ENCODE results near the gene MRPS18A. TPM values are rescaled to one million over a fixed set of nuclear protein-coding genes. Genes with fewer than 3 reads are reported as not detected.

Gene MRPS18A
- total RNA-seq, 1 experiment from 2014 or later: 105 TPM

GRCh38 chr6:43648248-43648647 lies 39.3 kb downstream of the MRPS18A start:
- TF ChIP-seq EZH2phosphoT487 (IDR thresholded peaks at IDR 0.05; ENCODE audit: borderline replicate concordance, low read length) (no peak), EZH2 (IDR thresholded peaks at IDR 0.05; ENCODE audit: low read length, unreplicated experiment) (no peak)
- TF ChIP-seq, protein P1, sequence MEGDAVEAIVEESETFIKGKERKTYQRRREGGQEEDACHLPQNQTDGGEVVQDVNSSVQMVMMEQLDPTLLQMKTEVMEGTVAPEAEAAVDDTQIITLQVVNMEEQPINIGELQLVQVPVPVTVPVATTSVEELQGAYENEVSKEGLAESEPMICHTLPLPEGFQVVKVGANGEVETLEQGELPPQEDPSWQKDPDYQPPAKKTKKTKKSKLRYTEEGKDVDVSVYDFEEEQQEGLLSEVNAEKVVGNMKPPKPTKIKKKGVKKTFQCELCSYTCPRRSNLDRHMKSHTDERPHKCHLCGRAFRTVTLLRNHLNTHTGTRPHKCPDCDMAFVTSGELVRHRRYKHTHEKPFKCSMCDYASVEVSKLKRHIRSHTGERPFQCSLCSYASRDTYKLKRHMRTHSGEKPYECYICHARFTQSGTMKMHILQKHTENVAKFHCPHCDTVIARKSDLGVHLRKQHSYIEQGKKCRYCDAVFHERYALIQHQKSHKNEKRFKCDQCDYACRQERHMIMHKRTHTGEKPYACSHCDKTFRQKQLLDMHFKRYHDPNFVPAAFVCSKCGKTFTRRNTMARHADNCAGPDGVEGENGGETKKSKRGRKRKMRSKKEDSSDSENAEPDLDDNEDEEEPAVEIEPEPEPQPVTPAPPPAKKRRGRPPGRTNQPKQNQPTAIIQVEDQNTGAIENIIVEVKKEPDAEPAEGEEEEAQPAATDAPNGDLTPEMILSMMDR (conservative IDR thresholded peaks at IDR 0.05; ENCODE audit: low read depth, low read length): no peak
- no peak overlapping the region for H3K27ac ChIP-seq (ENCODE audit: low read length)
- no peaks in the 10 kb centered on the region for H3K27me3 ChIP-seq (ENCODE audit: low read length)
- intact Hi-C loops (cut with micrococcal nuclease): no loop called here
- no peak overlapping the region for H2AFZ ChIP-seq (ENCODE audit: low read length)
- no peak overlapping the region for H3K9ac ChIP-seq (ENCODE audit: low read length)
- no peaks in the 10 kb centered on the region for H3K36me3 ChIP-seq (ENCODE audit: low read depth, low read length)
- ATAC-seq: no peak
- H3K9me2 ChIP-seq (replicated peaks; ENCODE audit: low read length): no peaks in the 10 kb centered on the region
- ChIA-PET CTCF (interaction anchor here (0.6 kb wide), 1 partner anchor 289 kb away, joined by 3 read pairs; no protein-coding TSS in a partner anchor), POLR2A (ENCODE audit: unreplicated experiment) (no interaction called here)
- no peak for DNase-seq
- H3F3A ChIP-seq (ENCODE audit: low read length, unreplicated experiment): no peaks in the 10 kb centered on the region
- no peaks in the 10 kb centered on the region for H3K9me3 ChIP-seq (ENCODE audit: low read length)
- H4K20me1 ChIP-seq (ENCODE audit: low read length): no peaks in the 10 kb centered on the region
- H3K4me3 ChIP-seq (ENCODE audit: low read length): no peak overlapping the region
- no TSS peak for BruUV-seq (replicated peaks)
- H3K4me2 ChIP-seq (ENCODE audit: low read length): no peak overlapping the region
- H3K4me1 ChIP-seq (ENCODE audit: insufficient read depth, low read length): no peaks in the 10 kb centered on the region
- no peaks in the 10 kb centered on the region for H3K79me2 ChIP-seq (ENCODE audit: low read length)

- CTCF ChIA-PET: interaction anchor here (0.6 kb wide), 1 partner anchor 290 kb away, joined by 3 read pairs; no protein-coding TSS in a partner anchor
- intact Hi-C loops (cut with micrococcal nuclease): no loop called here
- POLR2A ChIA-PET (ENCODE audit: unreplicated experiment): no interaction called here
These were observed 40.0 kb downstream of the MRPS18A start for GRCh38 chr6:43647613-43648012.

DNA sequence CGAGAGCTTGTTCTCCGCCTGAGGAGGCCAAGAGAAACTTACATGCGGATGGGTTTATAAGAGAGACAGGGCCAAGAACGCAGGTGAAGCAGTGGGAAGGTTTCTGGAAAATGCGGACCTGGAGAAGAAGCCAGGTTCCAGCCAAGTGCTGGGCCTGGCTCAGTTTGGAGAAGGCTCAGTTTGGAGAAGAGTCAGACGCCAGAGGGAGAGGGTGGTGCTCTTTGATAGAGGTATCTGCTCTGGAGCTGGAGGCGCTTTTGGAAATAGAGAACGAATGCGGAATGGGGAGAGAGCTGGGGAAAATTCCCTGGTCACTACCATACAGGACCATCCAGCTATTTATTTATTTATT lies 42.0 kb downstream of the MRPS18A start:
- Histone ChIP-seq H3K9me3 (ENCODE audit: low read length) (no peaks in the 10 kb centered on the region), H3K4me3 (ENCODE audit: low read length) (no peak overlapping the region), H3K4me1 (ENCODE audit: insufficient read depth, low read length) (no peaks in the 10 kb centered on the region), H3K36me3 (ENCODE audit: low read depth, low read length) (peaks cover 15% of the 10 kb centered on the region), H3K27ac (ENCODE audit: low read length) (no peak overlapping the region), H3K9me2 (replicated peaks; ENCODE audit: low read length) (no peaks in the 10 kb centered on the region), H3K9ac (ENCODE audit: low read length) (no peak overlapping the region), H3K4me2 (ENCODE audit: low read length) (no peak overlapping the region), H3K79me2 (ENCODE audit: low read length) (peaks cover 12% of the 10 kb centered on the region), H3F3A (ENCODE audit: low read length, unreplicated experiment) (no peaks in the 10 kb centered on the region), H2AFZ (ENCODE audit: low read length) (no peak overlapping the region), H4K20me1 (ENCODE audit: low read length) (no peaks in the 10 kb centered on the region), H3K27me3 (ENCODE audit: low read length) (no peaks in the 10 kb centered on the region)
- DNase-seq (no peak), ATAC-seq (no peak)
- BruUV-seq (replicated peaks): no TSS peak
- intact Hi-C loops (cut with micrococcal nuclease): no loop called here
- ChIA-PET CTCF (no interaction called here), POLR2A (ENCODE audit: unreplicated experiment) (no interaction called here)
- TF ChIP-seq, protein P1 (conservative IDR thresholded peaks at IDR 0.05; ENCODE audit: low read depth, low read length): no peak
- no peak for TF ChIP-seq EZH2phosphoT487 (IDR thresholded peaks at IDR 0.05; ENCODE audit: borderline replicate concordance, low read length)
- no peak for TF ChIP-seq EZH2 (IDR thresholded peaks at IDR 0.05; ENCODE audit: low read length, unreplicated experiment)

More at GRCh38 chr6:43647613-43648012, 40.0 kb downstream of the MRPS18A start:
- Histone ChIP-seq H3K79me2 (ENCODE audit: low read length) (no peaks in the 10 kb centered on the region), H3K36me3 (ENCODE audit: low read depth, low read length) (peaks cover 1% of the 10 kb centered on the region; the same call in 1 of the 2 replicates), H3K9me2 (replicated peaks; ENCODE audit: low read length) (no peaks in the 10 kb centered on the region), H3K27ac (ENCODE audit: low read length) (no peak overlapping the region), H3K4me3 (ENCODE audit: low read length) (no peak overlapping the region), H3K9me3 (ENCODE audit: low read length) (no peaks in the 10 kb centered on the region), H3K4me1 (ENCODE audit: insufficient read depth, low read length) (no peaks in the 10 kb centered on the region), H3F3A (ENCODE audit: low read length, unreplicated experiment) (no peaks in the 10 kb centered on the region), H3K9ac (ENCODE audit: low read length) (no peak overlapping the region), H4K20me1 (ENCODE audit: low read length) (no peaks in the 10 kb centered on the region), H2AFZ (ENCODE audit: low read length) (no peak overlapping the region), H3K4me2 (ENCODE audit: low read length) (no peak overlapping the region), H3K27me3 (ENCODE audit: low read length) (no peaks in the 10 kb centered on the region)
- DNase-seq (no peak), ATAC-seq (no peak)
- BruUV-seq (replicated peaks): no TSS peak
- no peak for TF ChIP-seq EZH2phosphoT487 (IDR thresholded peaks at IDR 0.05; ENCODE audit: borderline replicate concordance, low read length)
- no peak for TF ChIP-seq EZH2 (IDR thresholded peaks at IDR 0.05; ENCODE audit: low read length, unreplicated experiment)
- TF ChIP-seq, protein P1 (conservative IDR thresholded peaks at IDR 0.05; ENCODE audit: low read depth, low read length): no peak

Data from PC-3 (cell line).